NCI-H1930 (cell line): ENCODE data around the gene RNF11.

Experiments
- DNase-seq, 2 experiments: peaks; one replicate each; lab custom pipeline; 2025; lab: John Stamatoyannopoulos, UW

The RNF11 gene

DNA sequence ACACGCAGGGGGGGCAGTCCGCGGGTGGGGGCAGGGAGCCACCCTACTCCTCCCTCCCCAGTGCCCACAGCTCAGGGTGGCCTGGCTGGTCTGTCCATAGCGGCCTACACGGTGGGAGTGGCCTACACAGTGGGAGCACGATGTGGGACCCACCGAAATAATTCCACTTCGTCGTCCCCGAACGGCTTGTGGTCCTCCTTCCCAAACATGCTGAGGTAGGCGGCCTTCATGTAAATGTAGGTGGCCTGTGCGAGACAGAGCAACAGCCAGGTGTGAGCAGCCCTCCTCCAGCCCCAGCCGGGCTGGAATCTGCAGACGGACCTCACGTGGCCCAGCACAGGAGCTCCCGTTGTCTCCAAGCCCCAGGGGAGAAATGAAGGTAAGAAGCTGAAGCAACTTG is 59.9 kb downstream of the RNF11 start:
- DNase-seq: no peak

DNA sequence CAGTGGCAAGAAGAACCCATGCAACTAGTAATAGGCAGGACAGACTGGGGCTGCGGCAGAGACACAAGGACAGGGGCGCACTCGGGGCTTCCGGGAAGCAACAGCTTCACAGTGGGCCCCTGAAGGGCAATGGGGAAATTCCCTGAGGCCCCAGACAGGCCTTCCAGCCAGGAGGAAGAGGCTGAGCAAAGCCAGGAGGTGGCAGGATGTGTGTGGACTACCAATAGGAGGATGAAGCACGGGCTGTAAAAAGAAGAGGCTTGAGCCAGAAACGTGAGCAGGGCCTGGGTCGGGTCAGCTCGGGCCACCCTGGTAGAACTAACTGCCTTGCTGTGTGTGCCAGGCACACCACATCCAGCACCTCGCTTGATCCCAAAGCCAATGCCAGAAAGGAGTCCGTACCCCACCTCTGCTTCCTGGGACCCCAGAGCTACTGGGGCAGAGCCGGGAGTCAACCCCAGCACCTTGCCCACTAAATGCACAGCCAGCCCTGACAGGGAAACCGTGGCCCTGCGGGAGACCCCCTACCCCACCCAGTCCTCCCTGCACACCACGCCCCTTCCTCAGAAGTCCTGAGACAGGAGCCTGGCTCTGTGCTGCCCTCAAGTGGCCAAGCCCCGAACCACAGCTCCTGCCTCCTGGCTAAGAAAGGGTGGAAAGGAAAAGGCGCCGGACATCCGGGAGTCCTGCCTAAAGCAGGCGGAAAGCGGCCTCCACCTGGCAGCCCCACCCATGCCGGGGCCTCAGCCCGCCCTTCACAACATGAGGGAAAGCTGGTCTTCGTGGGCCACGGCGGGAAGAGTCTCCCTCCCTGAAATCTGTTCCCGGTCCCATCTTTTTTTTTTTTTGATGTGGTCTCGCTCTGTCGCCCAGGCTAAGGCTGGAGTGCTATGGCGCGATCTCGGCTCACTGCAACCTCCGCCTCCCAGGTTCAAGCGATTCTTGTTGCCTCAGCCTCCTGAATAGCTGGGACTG is 60.6 kb downstream of the RNF11 start:
- peak; percentile 49 to 61 for DNase-seq

DNA sequence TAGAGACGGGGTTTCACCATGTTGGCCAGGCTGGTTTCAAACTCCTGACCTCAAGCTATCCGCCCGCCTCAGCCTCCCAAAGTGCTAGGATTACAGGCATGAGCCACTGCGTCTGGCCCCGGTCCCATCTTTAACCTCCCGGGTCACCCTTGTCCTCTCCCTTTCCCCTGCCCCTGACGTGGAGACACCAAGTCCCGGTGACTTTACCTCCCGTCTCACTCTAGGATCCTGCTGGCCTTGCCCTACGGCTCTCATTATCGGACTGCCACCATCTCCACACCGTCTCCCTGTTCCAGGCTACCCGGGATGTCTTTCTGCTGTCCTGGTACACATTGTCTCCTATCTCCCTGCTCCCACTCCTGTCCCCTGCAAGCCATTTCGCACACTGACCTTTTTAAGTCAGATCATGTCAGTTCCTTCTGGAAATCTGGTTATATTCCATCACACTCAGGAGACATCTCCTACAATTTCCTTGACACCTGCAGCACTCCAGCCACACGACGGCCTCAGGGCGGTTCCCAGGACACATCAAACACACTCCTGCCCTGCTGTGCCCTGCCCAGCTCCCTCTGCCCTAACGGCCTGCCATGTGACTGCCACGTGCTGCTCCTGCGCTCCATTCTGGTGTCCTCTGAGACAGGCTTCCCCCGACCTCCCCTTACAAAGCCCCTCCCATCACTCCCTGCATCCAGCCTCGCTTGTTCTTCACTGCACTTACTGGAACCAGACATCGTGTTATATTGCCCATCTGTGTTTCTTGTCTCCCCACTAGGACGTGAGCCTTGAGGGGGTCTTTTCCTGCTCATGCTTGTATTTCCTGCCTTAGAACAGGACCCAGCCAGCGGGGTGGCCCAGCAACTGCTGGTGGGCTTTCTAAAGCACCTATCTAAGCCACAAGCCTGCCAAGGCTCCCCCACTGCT is 61.6 kb downstream of the RNF11 start:
- no peak for DNase-seq

DNA sequence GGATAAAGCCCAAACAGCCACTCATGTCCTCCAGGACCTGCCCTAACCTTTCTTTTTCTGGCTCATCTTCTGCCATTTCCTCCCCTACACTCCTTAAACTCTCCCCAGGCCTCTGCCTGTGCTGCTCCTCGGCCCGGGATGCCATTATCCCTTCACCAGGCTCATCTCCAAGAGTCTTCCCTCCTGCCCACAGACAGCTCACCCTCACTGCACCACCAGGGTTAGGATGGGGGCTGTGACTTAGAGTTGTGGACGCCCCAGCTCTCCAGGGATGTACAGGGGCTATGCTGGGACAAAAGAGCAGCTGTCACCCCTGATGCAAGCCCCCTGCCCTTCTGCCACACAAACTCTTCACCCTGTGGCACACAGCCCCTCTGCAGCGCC is 62.2 kb downstream of the RNF11 start:
- no peak for DNase-seq

DNA sequence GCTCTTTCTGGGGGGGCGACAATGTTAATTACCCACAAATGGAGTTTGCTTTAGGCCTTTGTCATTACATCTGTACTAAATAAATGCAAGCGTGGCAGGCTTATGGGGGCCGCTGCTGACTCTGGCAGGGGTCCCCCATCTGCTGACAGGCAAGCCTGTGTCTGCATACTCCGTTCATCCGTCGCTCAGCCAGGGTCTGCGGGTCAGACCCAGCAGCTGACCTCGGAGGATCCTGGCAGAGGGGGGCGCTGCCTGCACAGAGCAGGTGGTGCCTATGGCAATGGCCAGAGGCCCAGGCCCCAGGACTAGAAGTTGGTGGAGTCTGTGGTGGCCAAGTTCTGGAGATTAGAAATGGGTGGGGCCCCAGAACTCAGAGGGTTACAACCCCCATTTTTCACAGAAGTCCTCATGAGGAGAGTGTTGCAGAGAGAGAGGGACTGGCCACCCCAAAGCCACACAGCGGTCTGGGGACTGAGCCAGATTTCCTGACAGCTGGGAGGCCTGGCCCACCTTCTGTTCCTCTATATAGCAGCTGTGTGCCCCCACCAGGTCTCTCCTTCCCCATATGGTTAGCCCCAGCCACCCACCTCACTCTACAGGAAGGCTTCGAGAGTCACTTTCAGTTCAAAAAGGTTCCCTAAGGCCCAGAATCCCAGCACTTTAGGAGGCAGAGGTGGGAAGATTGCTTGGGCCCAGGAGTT is 63.3 kb downstream of the RNF11 start:
- DNase-seq: no peak

DNA sequence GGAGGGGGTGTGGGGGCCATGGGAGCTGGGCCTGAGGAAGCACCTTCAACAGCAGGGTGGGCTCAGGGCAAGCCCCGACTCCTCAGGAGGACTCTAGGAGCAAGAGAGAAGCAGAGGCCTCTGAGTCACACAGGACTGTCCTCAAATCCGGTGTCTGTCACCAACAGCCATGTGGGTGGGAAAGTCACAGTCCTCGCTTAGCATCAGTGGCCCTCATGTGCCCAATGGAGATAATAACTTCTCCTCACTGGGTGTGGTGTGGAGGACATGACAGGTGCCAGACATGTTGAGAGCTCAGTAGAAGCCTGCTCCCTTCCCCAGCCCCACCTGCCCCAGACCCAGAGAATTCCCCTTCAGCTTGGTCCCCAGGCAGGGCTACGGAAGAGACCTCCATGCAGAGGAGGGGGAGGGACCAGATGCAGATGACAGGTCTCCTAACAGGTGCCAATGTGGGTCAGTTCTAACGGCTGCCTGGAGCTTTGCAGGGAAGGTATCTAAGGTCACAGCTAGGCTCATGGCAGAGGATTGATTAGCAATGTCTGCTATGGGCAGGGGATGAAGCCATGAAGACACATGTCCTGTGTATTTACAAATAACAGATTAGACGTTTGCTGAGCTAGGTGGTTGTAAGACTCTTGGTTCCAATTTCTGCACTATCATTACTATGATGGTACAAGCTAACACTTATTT is 64.1 kb downstream of the RNF11 start:
- no peak for DNase-seq

DNA sequence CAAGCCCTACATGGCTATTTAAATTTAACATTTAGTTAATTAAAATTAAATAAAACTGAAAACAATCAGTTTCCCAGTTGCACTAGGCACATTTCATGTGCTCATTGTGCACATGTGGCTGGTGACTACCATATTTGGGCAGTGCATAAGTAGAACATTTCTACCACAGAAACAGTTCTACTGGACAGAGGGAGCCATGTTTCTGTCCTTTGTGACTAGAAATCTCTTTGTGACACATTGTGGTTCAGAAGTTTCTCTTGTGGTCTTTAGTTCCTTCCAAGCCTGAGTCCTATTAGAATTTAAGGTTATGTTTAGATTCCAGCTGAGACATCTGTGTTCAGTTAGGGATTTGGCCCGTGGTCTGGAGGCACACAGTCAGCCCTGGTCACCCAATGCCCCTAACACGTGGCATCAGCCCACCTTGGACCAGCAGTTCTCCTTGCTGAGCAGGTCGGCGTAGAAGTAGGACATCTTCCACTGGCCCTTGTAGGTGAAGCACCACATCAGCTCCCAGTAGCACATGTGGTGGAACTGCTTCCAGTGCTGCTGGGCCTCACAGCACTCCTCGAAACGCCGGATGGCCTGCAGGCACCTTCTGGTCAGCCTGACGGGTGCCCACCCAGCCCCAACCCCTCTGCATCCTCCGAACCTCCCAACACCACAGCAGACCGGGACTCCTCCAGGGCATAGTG is 65.2 kb downstream of the RNF11 start:
- DNase-seq: no peak

DNA sequence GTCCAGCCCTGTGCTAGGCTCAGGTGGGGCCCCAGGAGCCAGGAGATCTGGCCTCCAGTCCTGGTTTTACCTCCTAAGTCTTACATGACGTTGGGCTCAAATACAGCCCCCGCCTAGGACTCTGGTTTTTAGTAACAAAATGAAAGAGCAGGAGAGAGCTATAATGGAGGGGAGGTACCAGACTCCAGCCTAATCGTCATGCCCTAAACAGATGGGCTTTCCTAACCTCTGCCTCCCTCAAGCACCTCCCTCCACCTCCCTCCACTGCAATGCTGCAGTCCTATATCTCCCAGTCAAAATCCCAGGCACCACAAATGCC is 65.7 kb downstream of the RNF11 start:
- DNase-seq: no peak

DNA sequence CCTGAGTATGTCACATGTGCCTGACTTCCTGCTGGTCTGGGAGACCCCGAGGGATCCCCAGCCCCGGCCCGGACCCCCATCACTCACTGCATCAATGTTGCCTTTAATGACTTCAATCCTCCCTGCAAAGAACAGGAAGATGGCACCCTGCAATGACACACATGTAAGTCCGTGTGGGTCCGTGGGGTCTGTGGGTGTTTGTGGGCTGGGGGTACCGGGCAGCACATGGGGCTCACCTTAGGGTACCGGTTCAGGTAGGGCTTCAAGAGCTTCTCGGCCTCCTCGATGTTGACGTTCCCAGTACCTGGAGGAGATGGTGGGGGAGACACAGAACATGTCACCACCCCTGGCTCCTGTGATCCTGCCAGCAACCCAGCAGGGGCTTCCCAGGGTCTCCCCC is 66.2 kb downstream of the RNF11 start:
- DNase-seq: no peak

DNA sequence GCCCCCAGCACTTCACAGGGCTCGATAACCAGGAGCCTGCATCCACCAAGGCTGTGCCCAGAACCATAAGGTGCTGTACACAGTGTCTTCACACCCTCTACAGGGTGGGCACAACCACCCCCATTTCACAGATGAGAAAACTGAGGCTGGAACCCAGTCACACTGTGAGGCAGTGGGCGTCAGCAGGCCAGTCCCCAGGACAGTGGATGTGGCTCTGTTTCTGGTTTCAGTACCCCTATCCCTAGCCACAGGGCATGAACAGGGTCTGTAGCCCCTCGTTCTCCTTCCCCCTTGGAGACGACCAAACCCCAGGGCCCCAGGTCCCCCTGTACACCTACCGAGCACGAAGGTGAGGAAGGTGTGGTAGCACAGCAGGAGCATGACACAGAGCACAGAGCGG is 66.7 kb downstream of the RNF11 start:
- no peak for DNase-seq

DNA sequence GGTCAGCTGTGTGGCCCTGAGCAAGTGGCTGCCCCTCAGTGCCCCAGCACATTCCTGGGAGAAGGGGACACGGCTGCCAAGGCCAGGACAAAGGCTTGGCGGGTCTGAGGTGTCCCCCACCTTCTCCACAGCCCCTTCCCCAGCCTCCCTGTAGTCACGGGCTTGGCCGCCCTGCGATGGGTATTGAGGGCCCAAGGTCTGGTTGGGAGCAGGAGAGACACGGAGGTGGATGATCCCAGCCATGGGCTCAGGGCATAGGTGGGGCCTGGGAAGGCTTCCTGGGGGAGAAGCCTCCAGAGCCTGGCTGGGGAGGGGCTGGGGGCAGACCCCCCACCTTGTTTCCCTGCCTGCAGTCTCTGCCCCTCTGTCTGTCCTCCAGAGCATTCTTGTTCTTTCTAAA is 67.2 kb downstream of the RNF11 start:
- no peak for DNase-seq

DNA sequence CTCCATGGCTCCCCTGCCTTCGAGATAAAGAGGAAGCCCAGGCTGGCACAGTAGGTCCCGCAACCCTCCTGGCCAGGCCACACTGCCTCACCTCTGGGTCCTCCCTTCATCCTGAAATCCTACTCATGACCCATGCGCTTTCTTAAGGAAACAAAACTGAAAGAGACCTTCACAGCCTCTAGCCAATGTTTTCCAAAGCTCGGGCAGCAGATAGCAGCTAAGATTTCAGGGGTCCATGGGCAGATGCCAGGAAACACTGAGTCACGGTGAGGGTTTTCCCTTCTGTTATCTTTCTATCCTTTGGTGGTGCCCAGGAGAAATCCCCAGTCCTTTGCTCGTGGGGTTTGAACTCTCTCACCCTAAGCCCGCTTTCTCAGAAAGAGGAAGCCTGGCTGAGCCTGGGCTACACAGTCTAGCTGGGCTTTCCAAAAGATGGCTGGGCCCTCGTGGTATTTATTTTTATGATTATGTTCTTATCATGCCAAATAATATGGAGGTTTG is 67.7 kb downstream of the RNF11 start:
- DNase-seq: no peak

DNA sequence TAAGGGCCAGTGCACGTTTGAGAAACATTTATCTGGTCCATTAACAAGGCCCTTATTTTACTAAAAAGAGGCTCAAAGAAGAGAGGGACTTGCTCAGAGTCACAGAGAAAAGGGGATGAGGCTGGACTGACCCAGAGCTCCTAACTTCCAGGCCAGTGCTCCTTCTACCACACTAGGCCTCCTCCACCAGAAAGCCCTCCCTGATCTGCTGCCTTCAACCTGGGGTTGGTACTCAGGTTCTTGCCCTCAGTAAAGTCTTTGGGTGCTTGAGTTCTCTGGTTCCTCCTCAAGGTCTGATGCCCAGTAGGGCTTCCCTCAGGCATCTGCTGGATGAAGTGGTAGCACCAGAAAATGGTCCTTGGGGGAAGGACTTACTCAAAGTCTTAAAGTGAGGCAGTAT is 68.3 kb downstream of the RNF11 start:
- no peak for DNase-seq

DNA sequence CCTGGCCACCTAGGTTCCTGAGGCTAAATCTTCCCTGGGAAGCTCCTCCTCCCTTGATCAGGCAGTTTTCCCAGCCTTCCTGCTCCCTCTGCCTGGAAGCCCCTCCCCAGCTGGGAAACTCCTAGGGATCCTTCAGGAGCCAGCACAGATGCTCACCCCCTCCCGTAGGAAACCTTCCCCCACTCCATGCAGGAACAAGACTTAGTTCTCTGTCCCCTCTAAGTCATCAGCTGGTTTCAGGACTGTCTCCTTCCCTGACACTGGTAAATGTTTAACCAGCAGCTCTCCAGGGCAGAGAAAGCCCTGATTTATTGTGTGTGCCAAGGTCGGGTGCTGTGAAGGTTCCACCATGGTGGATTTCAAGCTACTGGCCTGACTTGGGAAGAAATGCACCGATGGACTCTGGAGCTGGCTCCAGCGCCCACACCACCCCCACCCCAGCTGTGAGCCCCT is 69.3 kb downstream of the RNF11 start:
- no peak for DNase-seq

DNA sequence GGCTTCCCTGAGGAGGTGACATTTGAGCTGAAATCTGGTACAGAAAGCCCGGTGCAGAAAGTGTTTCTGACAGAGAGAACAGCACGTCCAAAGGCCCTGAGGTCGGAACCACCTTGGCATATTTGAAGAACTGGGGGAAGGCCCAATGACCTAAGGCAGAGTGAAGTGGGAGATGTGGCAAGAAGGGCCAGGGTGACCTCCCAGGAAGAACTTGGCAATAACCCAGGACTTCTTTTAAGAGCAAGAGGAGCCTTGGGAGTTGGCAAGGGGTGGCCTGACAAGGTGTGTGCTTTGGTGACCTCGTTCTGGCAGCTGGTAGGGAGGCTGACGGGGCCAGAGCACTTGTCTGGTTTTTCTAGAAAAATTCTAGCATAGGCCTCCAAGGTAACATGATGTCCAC is 70.9 kb downstream of the RNF11 start:
- no peak for DNase-seq

DNA sequence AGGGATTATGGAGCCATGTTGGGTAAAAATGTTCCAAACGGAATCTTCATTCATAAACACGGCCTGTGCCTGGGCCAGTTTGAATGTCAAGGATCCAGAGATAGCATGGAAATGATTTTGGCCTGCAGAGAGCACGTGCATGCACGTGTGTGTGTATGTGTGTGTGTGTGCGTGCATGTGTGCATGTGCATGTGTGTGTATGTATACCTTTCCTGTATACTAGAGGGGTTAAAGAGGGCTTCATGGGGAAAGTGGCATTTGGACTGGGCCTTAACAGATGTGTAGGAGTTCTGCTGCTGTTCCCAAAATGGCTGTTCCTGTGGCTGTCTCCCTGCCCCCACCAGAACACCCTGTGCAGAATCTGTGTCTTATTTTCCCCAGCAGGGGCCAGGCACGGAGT is 72.6 kb downstream of the RNF11 start:
- no peak for DNase-seq

DNA sequence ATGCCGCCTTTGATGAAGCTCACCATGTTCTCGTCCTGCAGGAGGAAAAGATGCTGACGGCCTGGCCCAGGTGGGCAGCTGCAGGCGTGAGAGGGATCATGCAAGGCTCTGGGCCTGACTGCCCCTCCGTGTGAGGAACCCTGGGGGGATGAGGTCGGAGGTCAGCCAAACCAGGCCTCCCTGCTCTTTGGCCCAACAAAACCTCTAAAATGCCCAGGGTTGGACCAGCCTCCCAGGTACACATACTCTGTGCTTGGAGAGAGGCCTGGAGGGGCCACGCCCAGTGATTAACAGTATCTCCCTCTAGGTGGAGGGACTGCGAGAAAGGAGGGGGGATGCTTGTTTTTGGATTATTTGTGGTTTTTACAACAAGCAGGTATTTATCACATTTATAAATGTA is 73.2 kb downstream of the RNF11 start:
- DNase-seq: no peak

DNA sequence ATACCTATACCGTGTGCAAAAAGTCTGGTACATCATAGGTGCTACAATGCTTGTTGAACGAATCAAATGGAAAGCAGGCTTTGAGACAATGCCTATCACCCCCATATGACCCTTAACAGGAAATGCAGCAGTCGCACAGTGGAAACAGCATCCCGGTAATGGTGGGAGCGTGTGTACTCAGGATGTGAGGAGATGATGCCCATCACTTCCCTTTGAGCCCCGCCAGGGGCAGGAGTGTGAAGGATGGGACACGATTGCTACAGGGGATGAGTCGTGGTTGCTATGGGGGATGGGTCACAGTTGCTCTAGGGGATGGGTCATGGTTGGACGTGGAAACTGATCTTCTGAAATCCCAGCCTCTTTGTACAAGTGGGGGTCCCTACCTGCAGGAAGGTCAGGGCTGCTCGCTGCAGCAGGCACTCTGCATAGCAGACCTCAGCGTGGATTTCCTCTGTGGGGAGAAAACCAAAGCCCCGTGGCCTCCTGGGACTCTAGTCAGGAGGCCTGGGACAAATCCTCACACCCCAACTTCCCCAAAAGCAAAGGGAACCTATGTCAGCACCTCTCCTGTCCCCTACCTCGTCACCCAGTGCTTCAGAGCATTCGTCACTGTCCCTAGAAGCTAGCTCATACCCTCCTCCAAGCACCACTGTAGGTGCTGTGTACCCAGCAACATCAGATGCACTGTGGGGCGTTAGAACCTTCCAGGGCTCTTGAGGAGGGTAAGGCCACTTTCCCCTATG is 75.0 kb downstream of the RNF11 start:
- no peak for DNase-seq

DNA sequence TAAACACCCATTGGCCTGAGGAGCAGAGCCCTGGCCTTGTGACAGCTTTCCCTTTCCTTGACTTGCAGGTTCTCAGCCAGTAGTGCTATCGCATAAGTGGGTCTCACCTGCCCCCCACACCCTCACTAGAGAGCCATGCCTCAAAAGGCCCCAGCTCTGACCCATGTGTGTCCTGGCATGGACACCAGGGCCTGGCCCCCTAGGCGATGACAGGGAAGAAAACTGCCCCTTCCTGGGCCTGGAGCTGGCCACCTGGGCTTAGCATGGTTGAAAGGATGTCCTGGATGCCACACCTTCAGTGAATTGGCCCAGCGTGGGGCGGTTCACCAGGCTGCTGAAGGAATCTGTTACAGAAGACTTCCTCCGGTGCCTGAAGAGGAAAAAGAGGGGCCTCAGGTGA is 75.8 kb downstream of the RNF11 start:
- no peak for DNase-seq

DNA sequence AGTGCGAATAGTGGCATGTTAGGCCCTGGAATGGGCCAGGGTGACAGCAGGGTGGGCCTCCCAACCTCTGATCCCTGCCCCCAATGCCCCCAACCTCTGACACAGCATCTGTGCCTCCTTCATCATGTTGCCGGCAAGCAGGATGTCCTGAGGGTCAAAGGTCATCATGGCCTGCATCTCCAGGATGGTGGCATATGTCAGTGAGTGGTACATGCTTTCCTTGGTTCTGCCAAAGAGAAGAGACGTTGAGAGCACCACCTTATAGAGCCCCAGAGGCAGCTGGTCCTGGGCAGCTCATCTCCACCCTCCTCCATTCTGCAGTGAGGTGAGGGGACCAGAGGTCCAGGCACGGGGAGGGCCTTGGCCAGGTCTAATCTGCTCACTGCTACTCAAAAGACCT is 76.6 kb downstream of the RNF11 start:
- DNase-seq: no peak
